Sigmoid colon (tissue), 7 donors: ENCODE measurements around the gene C1QTNF9B. TPM values are rescaled to one million over a fixed set of nuclear protein-coding genes. Genes with fewer than 3 reads are reported as not detected.

Experiments
- DNase-seq: peaks from one replicate; pipeline ENCODE4 v3.0.0-alpha.2; 2019
- H3K27ac ChIP-seq, 4 donors: fragments of 200-600 bp; sonication (generic); one replicate each; pipeline ENCODE4 v1.5.1; 2016 to 2019; ENCODE audit warnings: mild to moderate bottlenecking in 1 of 4
- H3K27me3 ChIP-seq, 3 donors: fragments of 200-600 bp; sonication (generic); one replicate each; pipeline ENCODE4 v1.5.1; 2019; ENCODE audit warnings: mild to moderate bottlenecking in 1 of 3
- H3K36me3 ChIP-seq, 4 donors: fragments of 200-600 bp; sonication (generic); one replicate each; pipeline ENCODE4 v1.5.1; 2016 to 2019
- H3K4me1 ChIP-seq, 4 donors: fragments of 200-600 bp; sonication (generic); one replicate each; pipeline ENCODE4 v1.5.1; 2017 to 2019
- H3K4me3 ChIP-seq, 4 donors: fragments of 200-600 bp; sonication (generic); one replicate each; pipeline ENCODE4 v1.5.1; 2017 to 2019; ENCODE audit warnings: mild to moderate bottlenecking in 2 of 4, moderate library complexity in 1 of 4
- H3K9me3 ChIP-seq, 4 donors: fragments of 200-600 bp in 3 of 4; sonication (generic) in 3 of 4; one replicate each; pipeline versions ENCODE4 v1.5.1 to v1.6.1; 2013 to 2019
- CTCF ChIP-seq, 4 experiments: fragments of 450-650 bp in 3 of 4; fragments of 200-600 bp in 1 of 4; IDR thresholded peaks; one replicate each; pipeline ENCODE4 v1.5.1; 2016 to 2019; ENCODE audit warnings: antibody characterized with exemption in 4 of 4, mild to moderate bottlenecking in 3 of 4, moderate library complexity in 2 of 4
- EP300 ChIP-seq, 4 donors: sonication (generic); formaldehyde crosslinking; IDR thresholded peaks; one replicate each; pipeline ENCODE4 v1.6.1; 2017; ENCODE audit warnings: antibody characterized with exemption in 4 of 4
- POLR2A ChIP-seq, 2 donors: fragments of 450-650 bp; IDR thresholded peaks; one replicate each; pipeline ENCODE4 v1.6.1; 2016; ENCODE audit warnings: antibody characterized with exemption in 2 of 2, mild to moderate bottlenecking in 2 of 2, moderate library complexity in 2 of 2
- POLR2AphosphoS5 ChIP-seq, 4 donors: sonication (generic); formaldehyde crosslinking; IDR thresholded peaks; one replicate each; pipeline ENCODE4 v1.6.1; 2017; ENCODE audit warnings: antibody characterized with exemption in 4 of 4
- WGBS, 2 donors: extraction: QIAGEN DNeasy Blood & Tissue Kit; methylation state at CpG; one replicate each; pipeline ENCODE4 v1.1.7; 2013; 5-methylcytosine and 5-hydroxymethylcytosine counted together
- intact Hi-C: fragments of 100-400 bp; cut with DNase I; formaldehyde crosslinking; loops from one replicate; pipeline ENCODE4 v1.15.1; 2023
- polyA plus RNA-seq, 3 donors: library from polyadenylated mRNA; stranded (reverse); fragments of 200-250 nt; gene quantifications; one replicate each; pipeline ENCODE4 v1.2.3, GENCODE V29; 2013
- total RNA-seq, 4 donors: library from RNA; depleted of rRNA; stranded (reverse); fragments of >200 nt; gene quantifications; one replicate each; pipeline ENCODE4 v1.1.0, GENCODE V29; 2016
- donor health status: healthy with polysubstance abuse.
- donor health status: Bipolar disorder and iron deficiency.
- donor health status: healthy.

C1QTNF9B gene
- total and polyA plus RNA-seq, 7 donors, result 0.13 TPM; not detected in 6

- Histone ChIP-seq H3K27ac (no peak overlapping the region), H3K4me1 (no peaks in the 10 kb centered on the region), H3K9me3 (no peaks in the 10 kb centered on the region), H3K27me3 (no peaks in the 10 kb centered on the region), H3K36me3 (peaks cover 0 to 22% (median 6%) of the 10 kb centered on the region in 4 donors), H3K4me3 (no peak overlapping the region)
- WGBS, 2 donors, result 70 to 88% methylated on average over 4 of the region's 4 CpGs
- TF ChIP-seq POLR2A (IDR thresholded peaks at IDR 0.05) (no peak), POLR2AphosphoS5 (IDR thresholded peaks at IDR 0.05) (no peak), CTCF (IDR thresholded peaks at IDR 0.05) (no peak), EP300 (IDR thresholded peaks at IDR 0.05) (no peak)
- intact Hi-C loops, result no loop called here
- no peak for DNase-seq
These were observed 20.0 kb downstream of the C1QTNF9B start for GRCh38 chr13:23877286-23877685.

GRCh38 chr13:23876265-23876664, 21.0 kb downstream of the C1QTNF9B start:
- DNase-seq, result no peak
- intact Hi-C loops, result no loop called here
- H3K4me1 ChIP-seq, result peaks cover 0 to 3% (median 0%) of the 10 kb centered on the region in 4 donors
- H3K36me3 ChIP-seq, result peaks cover 0 to 22% (median 6%) of the 10 kb centered on the region in 4 donors
- whole genome bisulfite sequencing, 2 donors, result 18 to 72% methylated on average over 2 of the region's 2 CpGs
- TF ChIP-seq CTCF (IDR thresholded peaks at IDR 0.05), result no peak
- TF ChIP-seq POLR2A (IDR thresholded peaks at IDR 0.05), result no peak
- no peak for TF ChIP-seq POLR2AphosphoS5 (IDR thresholded peaks at IDR 0.05)
- no peak for TF ChIP-seq EP300 (IDR thresholded peaks at IDR 0.05)
- no peak overlapping the region for H3K27ac ChIP-seq
- no peaks in the 10 kb centered on the region for H3K27me3 ChIP-seq
- H3K9me3 ChIP-seq, result no peaks in the 10 kb centered on the region
- no peak overlapping the region for H3K4me3 ChIP-seq

- WGBS, 2 donors, result 96 to 97% methylated on average over 2 of the region's 2 CpGs
- no peaks in the 10 kb centered on the region for H3K9me3 ChIP-seq
- H3K4me3 ChIP-seq, result no peak overlapping the region
- DNase-seq, result no peak
- peaks cover 0 to 3% (median 0%) of the 10 kb centered on the region in 4 donors for H3K36me3 ChIP-seq
- peaks cover 0 to 13% (median 0%) of the 10 kb centered on the region in 4 donors for H3K4me1 ChIP-seq
- TF ChIP-seq CTCF (IDR thresholded peaks at IDR 0.05) (peak in 3 of 4 experiments; percentile 35 to 55 (median 39)), POLR2AphosphoS5 (IDR thresholded peaks at IDR 0.05) (no peak)
- intact Hi-C loops, result loop anchor here (1.0 to 5.0 kb wide), 2 partner anchors 294 to 405 kb away; no protein-coding TSS in a partner anchor
- no peak overlapping the region for H3K27ac ChIP-seq
- no peaks in the 10 kb centered on the region for H3K27me3 ChIP-seq
These were observed 25.6 kb downstream of the C1QTNF9B start for GRCh38 chr13:23871616-23872220.

GRCh38 chr13:23870356-23871140, 26.8 kb downstream of the C1QTNF9B start:
- no peak overlapping the region for H3K4me3 ChIP-seq
- TF ChIP-seq EP300 (IDR thresholded peaks at IDR 0.05) (no peak), POLR2A (IDR thresholded peaks at IDR 0.05) (no peak), POLR2AphosphoS5 (IDR thresholded peaks at IDR 0.05) (no peak)
- no peaks in the 10 kb centered on the region for H3K9me3 ChIP-seq
- DNase-seq, result no peak
- peaks cover 0 to 13% (median 0%) of the 10 kb centered on the region in 4 donors for H3K4me1 ChIP-seq
- 83 to 87% methylated on average over 12 of the region's 12 CpGs for WGBS, 2 donors
- H3K27me3 ChIP-seq, result no peaks in the 10 kb centered on the region
- H3K27ac ChIP-seq, result no peak overlapping the region
- intact Hi-C loops, result loop anchor here (1.0 to 5.0 kb wide), 2 partner anchors 293 to 404 kb away; no protein-coding TSS in a partner anchor
- no peaks in the 10 kb centered on the region for H3K36me3 ChIP-seq

GRCh38 chr13:23868521-23868920, 28.8 kb downstream of the C1QTNF9B start:
- TF ChIP-seq EP300 (IDR thresholded peaks at IDR 0.05) (no peak), POLR2AphosphoS5 (IDR thresholded peaks at IDR 0.05) (no peak), POLR2A (IDR thresholded peaks at IDR 0.05) (no peak), CTCF (IDR thresholded peaks at IDR 0.05) (no peak)
- 66 to 77% methylated on average over 5 of the region's 5 CpGs for WGBS, 2 donors
- no peak overlapping the region for H3K27ac ChIP-seq
- no peak for DNase-seq
- H3K36me3 ChIP-seq, result no peaks in the 10 kb centered on the region
- intact Hi-C loops, result no loop called here
- no peak overlapping the region for H3K4me3 ChIP-seq
- H3K9me3 ChIP-seq, result no peaks in the 10 kb centered on the region
- H3K27me3 ChIP-seq, result no peaks in the 10 kb centered on the region
- H3K4me1 ChIP-seq, result peaks cover 0 to 13% (median 0%) of the 10 kb centered on the region in 4 donors
